ENCODE measurements around the gene IGF1R.

IGF1R gene

DNA sequence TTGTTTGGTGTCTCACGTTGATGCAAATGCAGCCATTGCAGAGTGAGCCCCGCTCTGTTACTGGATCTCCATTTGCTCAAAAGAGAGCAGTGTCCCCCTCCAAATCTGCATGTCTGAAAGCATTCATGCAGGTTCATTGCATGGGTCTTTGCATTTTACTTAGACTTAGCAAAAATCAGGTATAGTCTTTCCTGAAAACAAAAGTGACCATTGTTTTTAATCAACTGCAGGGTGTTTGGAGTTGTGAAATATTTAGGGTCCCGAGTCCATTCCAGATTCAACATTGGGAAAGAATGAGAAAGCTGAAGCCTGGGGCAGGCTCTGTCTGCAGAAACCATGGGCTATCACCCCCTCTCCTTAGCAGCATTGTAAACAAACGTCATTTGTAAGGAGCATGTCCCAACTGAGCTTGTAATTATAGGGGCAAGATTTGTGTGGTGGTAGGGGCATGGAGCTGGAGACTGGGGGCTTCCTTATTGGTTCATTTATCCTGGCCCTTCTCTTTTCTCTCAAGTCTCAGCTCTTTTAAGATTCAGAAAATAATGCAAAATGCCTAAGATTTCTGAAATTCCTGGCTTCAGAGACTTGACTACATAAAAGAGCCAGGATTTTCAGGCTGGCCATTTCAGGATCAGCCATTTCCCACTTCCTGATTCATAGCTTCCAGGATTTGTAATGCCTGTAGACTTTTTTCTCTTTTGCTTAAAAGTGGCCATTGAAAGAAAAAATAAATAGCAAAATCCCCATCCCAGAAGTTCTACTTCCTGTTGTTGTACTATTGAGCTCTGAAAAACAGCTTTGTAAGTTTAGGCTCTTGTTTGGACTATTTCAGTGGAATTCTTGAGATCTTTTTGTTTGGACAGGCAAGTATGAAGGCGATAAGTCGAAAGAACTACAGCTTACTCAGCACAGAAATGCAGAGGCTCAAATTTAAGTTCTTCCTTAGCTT lies 23.0 kb downstream of the IGF1R start:
- DNase-seq (ENCODE audit: low read depth): peak; percentile 73

DNA sequence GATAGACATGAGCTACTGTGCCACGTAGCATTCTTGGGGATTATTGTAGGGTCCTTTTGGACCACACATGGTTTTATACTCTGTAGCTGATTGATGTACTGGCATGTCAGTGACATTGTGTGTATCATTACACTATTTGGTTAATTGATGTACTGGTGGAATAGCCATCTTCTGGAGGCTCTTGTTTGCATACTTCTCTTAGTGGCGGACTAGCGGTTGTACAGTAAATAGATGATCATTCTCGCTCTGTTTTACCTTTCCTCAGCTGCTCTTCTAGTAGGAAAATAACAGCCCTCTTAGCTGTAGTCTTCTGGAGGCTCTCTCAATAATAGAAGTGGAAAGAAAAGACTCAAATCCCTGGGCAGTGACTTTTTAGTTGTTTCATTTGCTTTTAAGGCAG lies 24.8 kb downstream of the IGF1R start:
- TF ChIP-seq, protein P1, sequence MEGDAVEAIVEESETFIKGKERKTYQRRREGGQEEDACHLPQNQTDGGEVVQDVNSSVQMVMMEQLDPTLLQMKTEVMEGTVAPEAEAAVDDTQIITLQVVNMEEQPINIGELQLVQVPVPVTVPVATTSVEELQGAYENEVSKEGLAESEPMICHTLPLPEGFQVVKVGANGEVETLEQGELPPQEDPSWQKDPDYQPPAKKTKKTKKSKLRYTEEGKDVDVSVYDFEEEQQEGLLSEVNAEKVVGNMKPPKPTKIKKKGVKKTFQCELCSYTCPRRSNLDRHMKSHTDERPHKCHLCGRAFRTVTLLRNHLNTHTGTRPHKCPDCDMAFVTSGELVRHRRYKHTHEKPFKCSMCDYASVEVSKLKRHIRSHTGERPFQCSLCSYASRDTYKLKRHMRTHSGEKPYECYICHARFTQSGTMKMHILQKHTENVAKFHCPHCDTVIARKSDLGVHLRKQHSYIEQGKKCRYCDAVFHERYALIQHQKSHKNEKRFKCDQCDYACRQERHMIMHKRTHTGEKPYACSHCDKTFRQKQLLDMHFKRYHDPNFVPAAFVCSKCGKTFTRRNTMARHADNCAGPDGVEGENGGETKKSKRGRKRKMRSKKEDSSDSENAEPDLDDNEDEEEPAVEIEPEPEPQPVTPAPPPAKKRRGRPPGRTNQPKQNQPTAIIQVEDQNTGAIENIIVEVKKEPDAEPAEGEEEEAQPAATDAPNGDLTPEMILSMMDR (conservative IDR thresholded peaks at IDR 0.05; ENCODE audit: low read depth, low read length): no peak
- no peak overlapping the region for H3K4me3 ChIP-seq (ENCODE audit: low read depth, low read length)
- DNase-seq (ENCODE audit: low read depth): no peak

More for the DNA sequence above, 23.0 kb downstream of the IGF1R start:
- no peak overlapping the region for H3K4me3 ChIP-seq (ENCODE audit: low read depth, low read length)
- TF ChIP-seq, protein P1 (conservative IDR thresholded peaks at IDR 0.05; ENCODE audit: low read depth, low read length): no peak

DNA sequence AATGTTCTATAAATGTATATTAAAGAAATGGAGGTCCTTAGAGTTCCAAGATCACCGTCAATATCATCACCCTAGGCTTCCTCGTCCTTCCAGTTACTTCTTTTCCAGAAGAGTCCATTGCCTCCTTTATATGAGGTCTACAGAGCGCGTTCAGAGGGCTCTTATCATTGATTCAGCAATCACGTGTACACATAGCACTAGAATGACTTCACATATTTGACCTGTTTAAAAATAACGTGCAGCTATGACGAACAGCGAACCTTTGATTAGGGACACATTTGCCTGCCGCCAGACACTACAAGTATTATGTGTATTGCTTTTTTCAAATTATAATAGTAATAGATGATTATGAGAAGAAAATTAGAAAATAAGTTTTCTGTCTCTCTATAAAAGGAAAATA lies 26.0 kb downstream of the IGF1R start:
- TF ChIP-seq, protein P1 (conservative IDR thresholded peaks at IDR 0.05; ENCODE audit: low read depth, low read length): no peak
- H3K4me3 ChIP-seq (ENCODE audit: low read depth, low read length): no peak overlapping the region
- no peak for DNase-seq (ENCODE audit: low read depth)

DNA sequence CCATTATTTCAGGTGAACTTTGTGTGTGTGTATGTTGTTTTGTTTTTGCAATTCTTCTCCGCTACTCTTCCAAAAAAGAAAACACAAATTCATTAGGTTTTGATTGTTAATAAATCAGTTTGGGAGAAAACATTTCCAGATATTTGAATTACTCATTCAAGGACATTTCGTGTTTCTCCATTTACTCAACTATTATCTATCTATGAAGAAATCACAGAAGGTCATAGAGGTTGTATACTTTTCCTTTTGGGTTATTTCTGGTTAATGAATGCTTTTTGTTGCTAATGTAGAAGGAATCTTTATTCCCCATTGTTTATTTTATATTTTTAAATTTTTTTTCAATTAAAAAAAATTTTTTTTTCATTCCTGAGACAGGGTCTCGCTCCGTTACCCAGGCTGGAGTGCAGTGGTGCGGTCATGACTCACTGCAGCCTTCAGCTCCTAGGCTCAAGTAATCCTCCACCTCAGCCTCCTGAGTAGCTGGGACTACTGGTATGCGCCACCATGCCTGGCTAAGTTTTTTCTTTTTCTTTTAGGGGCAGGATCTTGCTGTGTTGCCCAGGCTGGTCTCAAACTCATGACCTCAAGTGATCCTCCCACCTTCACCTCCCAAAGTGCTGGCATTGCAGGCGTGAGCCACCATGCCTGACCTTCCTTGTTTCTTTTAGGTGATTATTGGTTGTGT lies 28.4 kb downstream of the IGF1R start:
- TF ChIP-seq, protein P1 (conservative IDR thresholded peaks at IDR 0.05; ENCODE audit: low read depth, low read length): no peak
- DNase-seq (ENCODE audit: low read depth): no peak
- no peak overlapping the region for H3K4me3 ChIP-seq (ENCODE audit: low read depth, low read length)

DNA sequence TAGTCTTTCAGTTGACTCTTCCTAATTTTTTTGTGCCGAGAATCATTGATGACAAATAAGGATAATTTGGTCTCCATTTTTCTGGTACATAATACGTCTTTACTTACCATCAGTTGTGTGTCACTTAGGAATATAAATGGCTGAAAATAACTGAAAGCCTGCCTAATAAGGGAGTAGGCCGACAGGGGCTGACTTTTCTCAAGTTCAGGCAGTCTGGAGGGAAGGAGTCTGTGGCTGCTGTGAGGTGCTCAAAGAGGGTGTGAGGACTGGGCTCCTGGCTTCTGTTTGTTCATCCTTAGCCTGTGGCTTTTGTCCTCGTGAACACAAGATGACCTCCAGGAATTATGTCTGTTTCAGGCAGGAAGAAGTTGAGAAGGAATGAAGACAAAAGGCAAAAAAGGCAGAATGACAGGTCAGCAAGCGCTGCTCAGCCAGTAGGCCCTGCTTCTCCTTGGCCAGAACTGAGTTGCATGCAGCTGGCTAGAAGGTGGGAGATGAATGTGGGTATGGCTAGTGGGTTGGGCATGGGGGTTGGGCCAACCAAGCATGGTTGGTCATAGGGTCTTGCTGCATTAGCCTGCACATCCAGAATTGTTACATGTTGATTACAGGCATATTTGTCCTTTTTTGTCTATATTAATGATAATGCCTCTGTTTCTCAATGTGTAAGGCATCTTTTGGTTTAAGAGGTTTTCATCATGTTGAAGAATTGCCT lies 29.2 kb downstream of the IGF1R start:
- no peak for DNase-seq (ENCODE audit: low read depth)
- H3K4me3 ChIP-seq (ENCODE audit: low read depth, low read length): no peak overlapping the region
- TF ChIP-seq, protein P1 (conservative IDR thresholded peaks at IDR 0.05; ENCODE audit: low read depth, low read length): no peak

DNA sequence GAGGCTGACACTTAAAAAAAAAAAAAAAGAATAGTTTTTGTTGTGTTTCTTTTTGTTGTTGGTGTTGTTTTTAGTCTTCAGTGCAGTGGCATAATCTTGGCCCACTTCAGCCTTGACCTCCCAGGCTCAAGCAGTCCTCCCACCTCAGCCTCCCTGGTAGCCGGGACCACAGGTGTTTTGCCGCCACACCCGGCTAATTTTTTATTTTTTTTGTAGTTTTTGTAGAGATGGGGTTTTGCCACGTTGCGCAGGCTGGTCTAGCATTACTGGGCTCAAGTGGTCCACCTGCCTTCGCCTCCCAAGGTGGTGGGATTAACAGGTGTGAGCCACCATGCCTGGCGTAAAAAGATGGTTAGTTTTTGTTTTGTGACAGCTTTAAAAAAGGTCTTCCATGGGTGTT lies 30.1 kb downstream of the IGF1R start:
- TF ChIP-seq, protein P1 (conservative IDR thresholded peaks at IDR 0.05; ENCODE audit: low read depth, low read length): no peak
- DNase-seq (ENCODE audit: low read depth): no peak
- H3K4me3 ChIP-seq (ENCODE audit: low read depth, low read length): no peak overlapping the region

Data from choroid plexus epithelial cell (primary cell).